Mucosa of rectum (tissue), 2 donors: ENCODE measurements around the gene ZNF445.
"Not testable (repeated sequence)": the region's sequence is repeated elsewhere in the genome, so short reads cannot be mapped to it uniquely, and the experiment has no call there.

Experiments used
- H3K27ac ChIP-seq, 2 donors: one replicate each; pipeline ENCODE4 v1.7.0; 2013; ENCODE audit warnings: inconsistent platforms in 2 of 2, low read depth in 2 of 2, low read length in 2 of 2
- H3K27me3 ChIP-seq, 2 donors: one replicate each; pipeline ENCODE4 v1.7.0; 2013; ENCODE audit warnings: low read length in 2 of 2; ENCODE audit not compliant: control insufficient read depth in 2 of 2, insufficient read depth in 2 of 2
- H3K36me3 ChIP-seq, 2 donors: one replicate each; pipeline ENCODE4 v1.7.0; 2013; ENCODE audit warnings: low read length in 2 of 2; ENCODE audit not compliant: control insufficient read depth in 2 of 2, insufficient read depth in 2 of 2
- H3K4me1 ChIP-seq, 2 donors: one replicate each; pipeline ENCODE4 v1.7.0; 2013; ENCODE audit warnings: low read length in 2 of 2, mild to moderate bottlenecking in 1 of 2; ENCODE audit not compliant: control insufficient read depth in 2 of 2, insufficient read depth in 2 of 2
- H3K4me3 ChIP-seq, 2 donors: one replicate each; pipeline ENCODE4 v1.7.0; 2013; ENCODE audit warnings: low read length in 2 of 2
- H3K9ac ChIP-seq, 2 donors: one replicate each; pipeline ENCODE4 v1.7.0; 2013; ENCODE audit warnings: low read length in 2 of 2, low read depth in 1 of 2, mild to moderate bottlenecking in 1 of 2
- H3K9me3 ChIP-seq, 2 donors: one replicate each; pipeline ENCODE4 v1.7.0; 2013; ENCODE audit warnings: low read length in 2 of 2; ENCODE audit not compliant: control insufficient read depth in 2 of 2
- donor health status: healthy.
- donor health status: Normal muscosa, but diverticular disease.

The ZNF445 gene

DNA sequence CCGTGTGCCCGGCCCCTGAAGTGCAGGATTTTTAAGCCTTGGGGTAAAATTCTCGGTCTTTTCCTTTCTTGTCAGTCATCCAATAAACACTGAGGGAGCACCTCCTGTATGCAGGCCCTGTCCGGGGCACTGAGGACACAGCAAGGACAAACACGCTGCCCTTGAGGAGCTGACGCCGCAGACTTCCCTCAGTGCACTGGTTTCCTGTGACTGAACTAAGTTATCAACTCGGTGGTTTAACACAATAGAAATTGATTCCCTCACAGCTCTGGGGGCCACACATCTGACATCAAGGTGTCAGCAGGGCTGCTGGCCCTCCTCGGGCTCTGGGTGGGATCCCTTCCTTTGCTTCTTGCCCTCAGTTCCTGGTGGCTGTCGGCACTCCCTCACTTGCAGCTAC lies 65.1 kb downstream of the ZNF445 start:
- no peaks in the 10 kb centered on the region for H3K27me3 ChIP-seq
- no peaks in the 10 kb centered on the region for H3K36me3 ChIP-seq
- H3K27ac ChIP-seq = no peak overlapping the region

DNA sequence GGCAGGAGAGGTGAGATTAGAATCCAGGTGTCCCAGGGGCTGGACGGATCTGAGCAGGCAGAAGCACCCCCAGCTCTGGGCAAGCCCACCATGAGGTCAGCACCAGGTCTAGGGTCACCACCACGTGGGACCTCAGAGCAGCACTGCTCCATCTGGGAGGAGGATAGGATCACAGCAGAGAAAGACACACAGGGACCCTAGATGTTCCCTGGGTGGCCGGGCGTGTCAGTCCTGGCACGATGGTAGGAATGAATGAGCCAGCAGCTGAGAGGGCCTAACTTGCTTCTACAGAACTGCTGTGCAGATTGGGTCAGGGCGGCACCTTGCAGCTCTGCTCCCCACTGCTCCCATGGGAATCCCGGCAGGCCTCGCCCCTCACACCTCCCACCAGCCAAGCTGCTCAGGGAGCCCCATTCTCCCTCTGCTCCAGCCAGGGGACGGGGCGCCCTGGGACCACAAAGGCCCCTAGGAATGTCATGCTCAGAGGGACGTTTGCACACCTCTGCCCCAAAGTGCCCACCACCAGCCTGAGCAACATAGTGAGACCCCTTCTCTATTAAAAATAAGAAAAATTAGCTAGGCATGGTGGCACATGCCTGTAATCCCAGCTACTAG lies 66.3 kb downstream of the ZNF445 start:
- no peaks in the 10 kb centered on the region for H3K9me3 ChIP-seq
- no peaks in the 10 kb centered on the region for H3K36me3 ChIP-seq
- H3K9ac ChIP-seq = no peak overlapping the region
- H3K4me3 ChIP-seq = no peak overlapping the region
- no peak overlapping the region for H3K27ac ChIP-seq
- H3K27me3 ChIP-seq = no peaks in the 10 kb centered on the region
- H3K4me1 ChIP-seq = no peaks in the 10 kb centered on the region

More for the DNA sequence above, 65.1 kb downstream of the ZNF445 start:
- H3K4me1 ChIP-seq = no peaks in the 10 kb centered on the region
- H3K9me3 ChIP-seq = no peaks in the 10 kb centered on the region
- no peak overlapping the region for H3K4me3 ChIP-seq
- H3K9ac ChIP-seq = no peak overlapping the region

DNA sequence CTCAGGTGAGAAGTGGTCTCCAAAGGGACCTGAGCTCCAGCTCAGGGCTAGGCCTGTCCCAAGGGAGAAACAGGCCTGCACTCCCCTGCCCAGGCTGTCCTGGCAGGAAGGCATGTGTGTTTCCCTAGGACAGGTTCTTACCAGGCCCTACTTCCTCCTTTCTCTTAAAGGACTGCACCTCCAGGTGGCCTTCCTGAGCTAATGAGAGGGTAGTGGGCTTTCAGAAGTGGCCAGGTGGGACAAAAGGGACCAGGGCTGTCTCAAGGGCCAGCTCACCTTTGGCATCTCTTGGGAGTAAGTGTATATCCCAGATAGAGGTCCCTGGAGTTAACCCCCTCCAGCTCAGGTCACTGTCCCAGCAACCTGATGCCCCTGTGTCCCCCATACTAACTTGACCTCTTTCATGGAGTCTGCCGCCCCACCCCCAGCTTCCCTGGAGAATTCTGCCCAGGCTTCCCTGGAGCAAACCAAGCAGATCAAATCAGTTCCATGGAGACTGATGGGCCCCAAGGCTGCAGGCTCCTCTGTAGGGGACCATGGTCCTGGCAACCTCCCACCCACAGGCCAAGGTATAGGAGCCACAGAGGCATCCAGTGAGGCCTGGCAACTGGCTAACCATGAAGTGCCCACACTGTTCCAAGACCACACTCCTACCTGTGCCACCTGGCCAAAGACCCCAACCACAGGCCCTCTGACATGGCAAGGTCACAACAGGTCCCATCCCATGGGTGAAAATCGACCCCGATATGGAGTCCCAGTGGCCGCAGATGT lies 67.6 kb downstream of the ZNF445 start:
- H3K4me1 ChIP-seq = no peaks in the 10 kb centered on the region
- no peak overlapping the region for H3K4me3 ChIP-seq
- no peaks in the 10 kb centered on the region for H3K9me3 ChIP-seq
- H3K27me3 ChIP-seq = no peaks in the 10 kb centered on the region
- no peak overlapping the region for H3K9ac ChIP-seq
- H3K36me3 ChIP-seq = no peaks in the 10 kb centered on the region
- no peak overlapping the region for H3K27ac ChIP-seq

DNA sequence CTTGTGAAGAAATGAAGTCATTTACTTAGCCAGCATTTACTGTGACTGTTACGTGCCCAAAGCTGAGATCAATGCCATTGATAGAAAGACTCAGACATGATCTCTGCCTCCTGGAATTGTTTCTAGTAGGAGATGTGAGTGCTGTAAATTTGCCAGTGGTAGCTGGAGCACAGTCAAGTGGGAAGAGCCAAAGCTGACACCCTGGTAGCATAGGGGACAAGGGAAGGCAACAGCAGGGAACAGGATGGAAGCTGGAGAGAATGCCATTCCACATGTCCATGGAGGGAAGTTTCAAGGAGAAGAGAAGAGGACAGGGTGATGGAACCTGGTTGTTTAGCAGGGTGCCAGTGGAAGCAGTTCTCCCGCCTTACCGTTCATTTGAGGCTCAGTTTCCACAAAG lies 74.9 kb downstream of the ZNF445 start:
- no peaks in the 10 kb centered on the region for H3K4me1 ChIP-seq
- H3K36me3 ChIP-seq = peaks cover 0 to 3% of the 10 kb centered on the region in 2 donors
- H3K4me3 ChIP-seq = no peak overlapping the region
- H3K9ac ChIP-seq = no peak overlapping the region
- no peaks in the 10 kb centered on the region for H3K9me3 ChIP-seq
- H3K27me3 ChIP-seq = no peaks in the 10 kb centered on the region
- no peak overlapping the region for H3K27ac ChIP-seq

DNA sequence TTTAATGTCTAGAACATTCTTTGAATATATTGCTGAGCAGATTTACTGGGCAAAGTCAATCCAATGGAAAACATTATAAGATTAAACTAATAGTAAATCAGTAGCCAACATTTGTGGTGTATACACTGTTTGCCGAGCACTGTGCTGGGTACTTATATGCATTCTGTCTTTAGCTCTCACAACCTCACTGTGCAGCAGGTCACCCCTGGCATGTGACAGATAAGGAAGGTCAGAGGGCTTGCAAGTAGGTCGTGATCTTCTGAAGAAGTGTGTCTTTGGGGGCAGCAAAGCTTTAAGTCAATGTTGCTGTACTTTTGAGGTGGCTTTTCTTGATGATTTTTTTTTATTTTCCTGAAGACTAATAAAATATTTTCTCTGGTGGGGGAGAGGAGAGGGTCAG lies 76.7 kb downstream of the ZNF445 start:
- H3K9ac ChIP-seq = no peak overlapping the region
- no peak overlapping the region for H3K4me3 ChIP-seq
- no peaks in the 10 kb centered on the region for H3K4me1 ChIP-seq
- no peak overlapping the region for H3K27ac ChIP-seq
- no peaks in the 10 kb centered on the region for H3K9me3 ChIP-seq
- peaks cover 0 to 6% of the 10 kb centered on the region in 2 donors for H3K36me3 ChIP-seq
- no peaks in the 10 kb centered on the region for H3K27me3 ChIP-seq

DNA sequence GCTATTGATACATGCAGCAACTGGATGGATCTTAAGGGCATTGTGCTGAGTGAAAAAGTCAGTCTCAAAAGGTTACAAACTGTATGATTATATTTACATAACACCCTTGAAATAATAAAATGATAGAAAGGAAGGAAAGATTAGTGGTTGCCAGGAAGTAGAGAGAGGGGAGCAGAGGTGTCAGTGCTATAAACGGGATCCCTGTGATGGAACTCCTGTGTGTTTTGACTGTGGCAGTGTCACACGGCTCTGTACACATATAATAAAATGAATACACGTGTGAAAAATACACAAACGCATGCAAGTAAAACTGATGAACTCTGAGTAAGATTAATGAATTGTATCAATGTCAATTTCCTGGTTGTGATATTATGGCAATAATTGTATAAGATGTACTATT lies 78.6 kb downstream of the ZNF445 start:
- H3K9me3 ChIP-seq = no peaks in the 10 kb centered on the region
- H3K27me3 ChIP-seq = no peaks in the 10 kb centered on the region
- no peak overlapping the region for H3K27ac ChIP-seq
- no peak overlapping the region for H3K9ac ChIP-seq
- no peak overlapping the region for H3K4me3 ChIP-seq
- H3K4me1 ChIP-seq = no peaks in the 10 kb centered on the region
- peaks cover 0 to 6% of the 10 kb centered on the region in 2 donors for H3K36me3 ChIP-seq

DNA sequence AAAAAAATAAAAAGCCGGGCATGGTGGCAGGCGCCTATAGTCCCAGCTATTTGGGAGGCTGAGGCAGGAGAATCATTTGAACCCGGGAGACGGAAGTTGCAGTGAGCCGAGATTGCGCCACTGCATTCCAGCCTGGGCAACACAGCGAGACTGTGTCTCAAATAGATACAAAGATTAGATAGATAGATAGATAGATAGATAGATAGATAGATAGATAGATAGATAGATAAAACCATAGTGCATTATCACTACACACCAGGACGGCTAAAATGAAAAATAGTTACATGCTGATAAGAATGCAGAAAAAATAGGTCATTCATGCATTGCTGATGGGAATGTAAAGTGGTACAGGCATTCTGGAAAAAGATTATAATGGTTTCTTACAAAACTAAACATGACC lies 79.2 kb downstream of the ZNF445 start:
- H3K4me1 ChIP-seq, H3K27ac ChIP-seq, H3K4me3 ChIP-seq, H3K36me3 ChIP-seq, H3K9me3 ChIP-seq, H3K27me3 ChIP-seq, H3K9ac ChIP-seq: not testable (repeated sequence)

DNA sequence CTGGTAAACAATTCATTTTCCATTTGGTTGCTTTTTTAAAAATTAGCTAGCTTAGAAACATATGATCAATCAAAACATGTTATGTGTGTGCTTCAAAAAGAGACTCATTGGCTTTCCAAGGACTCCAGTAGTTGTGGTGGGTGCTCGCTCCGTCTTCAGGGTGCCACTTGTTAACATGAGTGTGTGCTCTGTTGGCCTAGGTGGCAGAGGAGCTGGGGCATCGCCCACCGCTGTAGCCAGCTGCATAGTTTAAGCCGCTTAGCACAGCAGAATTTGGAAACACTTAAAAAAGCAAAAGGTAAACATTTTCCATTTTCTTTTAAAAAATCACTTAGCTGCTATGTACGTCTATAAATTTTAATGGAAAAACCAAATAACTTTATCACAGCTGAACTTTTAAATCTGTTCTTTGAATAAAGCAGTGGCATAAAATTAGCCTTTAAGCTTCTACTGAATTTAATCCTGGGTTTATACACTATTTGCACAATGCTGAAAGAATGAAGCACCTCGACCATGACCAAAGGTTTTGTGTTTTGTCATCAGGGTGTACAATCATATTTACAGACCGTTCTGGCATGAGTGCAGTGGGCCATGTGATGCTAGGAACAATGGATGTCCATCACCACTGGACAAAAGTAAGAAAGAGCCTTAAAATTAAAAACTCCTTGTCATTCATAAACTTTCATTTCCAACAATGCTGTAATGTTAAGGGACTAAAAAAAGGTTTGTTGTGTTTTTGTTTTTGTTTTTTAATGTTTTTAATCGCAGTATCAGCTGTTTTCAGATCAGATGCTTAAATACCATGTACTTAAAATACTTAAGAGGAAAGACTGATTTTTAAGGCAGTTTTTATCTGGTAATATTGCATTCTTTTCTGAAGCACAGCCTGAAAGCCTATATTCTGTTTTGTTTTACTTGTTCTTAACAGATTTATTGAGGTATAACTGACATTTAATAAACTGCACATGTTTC lies 81.0 kb downstream of the ZNF445 start:
- no peak overlapping the region for H3K27ac ChIP-seq
- H3K27me3 ChIP-seq = no peaks in the 10 kb centered on the region
- no peak overlapping the region for H3K9ac ChIP-seq
- H3K9me3 ChIP-seq = no peaks in the 10 kb centered on the region
- no peak overlapping the region for H3K4me3 ChIP-seq
- no peaks in the 10 kb centered on the region for H3K4me1 ChIP-seq
- H3K36me3 ChIP-seq = peaks cover 0 to 6% of the 10 kb centered on the region in 2 donors

DNA sequence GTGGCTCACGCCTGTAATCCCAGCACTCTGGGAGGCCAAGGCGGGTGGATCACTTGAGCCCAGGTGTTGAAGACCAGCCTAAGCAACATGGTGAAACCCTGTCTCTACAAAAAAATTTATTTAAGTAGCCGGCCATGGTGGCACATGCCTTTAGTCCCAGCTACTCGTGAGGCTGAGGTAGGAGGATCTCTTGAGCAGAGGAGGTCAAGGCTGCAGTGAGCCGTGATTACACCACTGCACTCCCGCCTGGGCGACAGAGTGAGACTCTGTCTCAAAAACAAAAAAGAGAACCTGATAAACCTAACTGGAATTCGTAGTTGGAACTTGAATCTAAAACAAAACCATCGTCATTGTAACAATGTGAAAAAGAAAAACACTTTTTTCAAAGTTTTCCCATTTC lies 81.8 kb downstream of the ZNF445 start:
- H3K27ac ChIP-seq = no peak overlapping the region
- no peaks in the 10 kb centered on the region for H3K27me3 ChIP-seq
- no peak overlapping the region for H3K4me3 ChIP-seq
- no peak overlapping the region for H3K9ac ChIP-seq
- no peaks in the 10 kb centered on the region for H3K9me3 ChIP-seq
- no peaks in the 10 kb centered on the region for H3K4me1 ChIP-seq
- peaks cover 0 to 4% of the 10 kb centered on the region in 2 donors for H3K36me3 ChIP-seq

DNA sequence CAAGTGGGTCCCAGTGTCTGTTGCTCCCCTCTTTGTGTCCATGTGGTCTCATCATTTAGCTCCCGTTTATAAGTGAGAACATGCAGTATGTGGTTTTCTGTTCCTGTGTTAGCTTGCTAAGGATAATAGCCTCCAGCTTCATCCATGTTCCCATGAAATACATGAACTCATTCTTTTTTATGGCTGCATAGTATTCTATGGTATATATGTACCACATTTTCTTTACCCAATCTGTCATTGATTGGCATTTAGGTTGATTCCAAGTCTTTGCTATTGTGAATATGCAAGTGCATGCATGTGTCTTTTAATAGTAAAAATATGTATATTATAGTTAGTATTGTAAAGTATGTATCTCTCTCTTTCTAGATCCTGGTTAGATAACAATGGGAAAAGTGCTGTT lies 85.0 kb downstream of the ZNF445 start:
- Histone ChIP-seq H3K4me3 (no peak overlapping the region), H3K9ac (no peak overlapping the region), H3K27ac (no peak overlapping the region), H3K9me3 (no peaks in the 10 kb centered on the region), H3K36me3 (peaks cover 0 to 3% of the 10 kb centered on the region in 2 donors), H3K27me3 (no peaks in the 10 kb centered on the region), H3K4me1 (no peaks in the 10 kb centered on the region)
